Stimulated activated CD8-positive, alpha-beta memory T cell treated with anti-CD3 and anti-CD28 coated beads, Interleukin-15, amount 100 ng/mL, for 1 hour (primary cell): ENCODE results near the gene OR6Q1.
"Not testable (repeated sequence)": the region's sequence is repeated elsewhere in the genome, so short reads cannot be mapped to it uniquely, and the experiment has no call there.

Experiments
- DNase-seq: peaks from one replicate; pipeline ENCODE4 v3.0.0-alpha.2; 2020; ENCODE audit warnings: low read depth

OR6Q1 gene, protein sequence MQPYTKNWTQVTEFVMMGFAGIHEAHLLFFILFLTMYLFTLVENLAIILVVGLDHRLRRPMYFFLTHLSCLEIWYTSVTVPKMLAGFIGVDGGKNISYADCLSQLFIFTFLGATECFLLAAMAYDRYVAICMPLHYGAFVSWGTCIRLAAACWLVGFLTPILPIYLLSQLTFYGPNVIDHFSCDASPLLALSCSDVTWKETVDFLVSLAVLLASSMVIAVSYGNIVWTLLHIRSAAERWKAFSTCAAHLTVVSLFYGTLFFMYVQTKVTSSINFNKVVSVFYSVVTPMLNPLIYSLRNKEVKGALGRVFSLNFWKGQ

DNA sequence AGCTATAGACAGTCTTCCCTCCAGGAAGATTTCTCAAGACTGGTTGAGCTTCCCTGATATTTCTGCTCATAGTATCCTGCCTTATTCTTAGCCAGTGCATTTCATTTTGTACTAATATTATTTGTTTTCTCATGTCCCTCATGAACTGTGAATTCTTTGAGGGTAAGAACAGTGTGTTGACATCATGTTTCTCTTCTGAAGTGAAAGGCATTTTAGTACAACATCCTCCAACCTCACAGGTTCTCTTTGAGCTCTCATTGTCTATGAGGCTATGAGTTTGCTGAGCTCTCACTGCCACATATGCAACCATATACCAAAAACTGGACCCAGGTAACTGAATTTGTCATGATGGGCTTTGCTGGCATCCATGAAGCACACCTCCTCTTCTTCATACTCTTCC lies at the start of gene OR6Q1:
Gene OR6Q1, plus strand, starts transcription at position 301 of the 400 bp plus-strand sequence. Its CDS starts 0 bp downstream, at position 301.
- no peak for DNase-seq

DNA sequence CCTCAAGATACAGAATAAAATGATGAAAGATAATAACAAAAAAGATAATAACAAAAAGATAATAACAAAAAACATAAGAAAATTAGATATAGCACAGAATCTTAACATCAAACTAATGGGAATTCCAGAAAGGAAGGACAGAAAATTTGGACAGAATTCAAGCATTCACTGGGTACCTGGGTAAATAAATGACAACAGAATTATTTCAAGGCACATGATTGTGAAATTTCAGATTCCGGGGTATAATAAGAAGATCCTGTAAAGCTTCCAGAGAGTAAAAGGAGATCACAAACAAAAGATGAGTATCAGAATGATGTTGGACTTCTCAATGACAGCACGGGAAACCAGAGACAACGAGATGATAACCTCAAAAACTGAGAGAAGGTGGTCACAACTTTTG lies 49.2 kb upstream of the OR6Q1 start:
- no peak for DNase-seq

DNA sequence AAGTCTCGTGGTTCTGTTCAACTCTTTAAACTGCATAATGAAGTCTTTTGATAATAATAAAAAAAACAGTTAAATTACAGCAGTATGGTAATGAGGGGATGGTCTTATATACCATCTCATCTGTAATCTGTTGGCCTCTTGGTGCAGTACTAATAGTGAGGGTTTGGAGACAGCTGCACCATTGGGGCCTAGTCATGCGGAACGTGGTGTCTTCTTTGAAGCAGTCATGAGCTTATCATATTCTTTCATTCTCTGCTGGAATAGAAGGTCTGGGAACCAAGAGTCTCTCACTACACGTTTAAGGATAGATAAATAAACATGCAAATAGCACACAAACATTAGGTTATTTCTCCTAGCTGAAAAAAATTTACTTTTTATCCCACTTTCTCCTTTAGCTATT lies 48.0 kb upstream of the OR6Q1 start:
- DNase-seq = no peak

DNA sequence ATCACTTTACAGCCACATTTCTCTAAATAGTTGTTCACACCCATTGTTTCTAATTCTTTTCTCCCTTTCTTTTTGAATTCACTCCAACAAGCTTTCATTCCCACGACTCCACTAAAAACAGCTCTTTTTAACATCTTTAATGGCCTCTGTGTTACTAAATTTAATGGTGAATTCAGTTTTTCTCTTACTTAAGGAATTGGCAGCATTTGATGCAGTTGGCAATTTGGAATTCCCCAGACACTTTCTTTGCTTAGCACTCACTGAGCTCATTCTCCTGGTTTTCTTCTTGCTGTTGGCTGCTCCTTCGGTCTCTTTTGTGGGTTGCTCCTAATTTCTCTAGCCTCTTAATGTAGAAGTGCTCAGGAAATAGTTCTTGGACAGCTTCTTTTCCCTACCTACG lies 47.6 kb upstream of the OR6Q1 start:
- no peak for DNase-seq

DNA sequence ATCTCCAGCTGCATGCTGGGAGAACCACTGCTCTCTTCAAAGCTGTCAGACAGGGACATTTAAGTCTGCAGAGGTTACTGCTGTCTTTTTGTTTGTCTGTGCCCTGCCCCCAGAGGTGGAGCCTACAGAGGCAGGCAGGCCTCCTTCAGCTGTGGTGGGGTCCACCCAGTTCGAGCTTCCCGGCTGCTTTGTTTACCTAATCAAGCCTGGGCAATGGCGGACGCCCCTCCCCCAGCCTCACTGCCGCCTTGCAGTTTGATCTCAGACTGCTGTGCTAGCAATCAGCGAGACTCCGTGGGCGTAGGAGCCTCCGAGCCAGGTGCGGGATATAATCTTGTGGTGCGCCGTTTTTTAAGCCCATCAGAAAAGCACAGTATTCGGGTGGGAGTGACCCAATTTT lies 31.2 kb upstream of the OR6Q1 start:
- DNase-seq = not testable (repeated sequence)

DNA sequence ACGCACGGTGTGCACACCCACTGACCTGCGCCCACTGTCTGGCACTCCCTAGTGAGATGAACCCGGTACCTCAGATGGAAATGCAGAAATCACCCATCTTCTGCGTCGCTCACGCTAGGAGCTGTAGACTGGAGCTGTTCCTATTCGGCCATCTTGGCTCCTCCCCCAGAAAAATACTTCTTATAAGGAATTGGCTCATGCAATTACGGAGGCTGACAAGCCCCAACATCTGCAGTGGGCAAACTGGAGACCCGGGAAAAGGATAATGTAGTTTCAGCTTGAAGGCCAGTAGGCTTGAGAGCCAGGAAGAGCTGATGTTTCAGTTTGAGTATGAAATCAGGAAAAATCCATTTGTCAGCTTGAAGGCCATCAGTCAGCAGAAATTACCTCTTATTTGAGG lies 30.7 kb upstream of the OR6Q1 start:
- not testable (repeated sequence) for DNase-seq

DNA sequence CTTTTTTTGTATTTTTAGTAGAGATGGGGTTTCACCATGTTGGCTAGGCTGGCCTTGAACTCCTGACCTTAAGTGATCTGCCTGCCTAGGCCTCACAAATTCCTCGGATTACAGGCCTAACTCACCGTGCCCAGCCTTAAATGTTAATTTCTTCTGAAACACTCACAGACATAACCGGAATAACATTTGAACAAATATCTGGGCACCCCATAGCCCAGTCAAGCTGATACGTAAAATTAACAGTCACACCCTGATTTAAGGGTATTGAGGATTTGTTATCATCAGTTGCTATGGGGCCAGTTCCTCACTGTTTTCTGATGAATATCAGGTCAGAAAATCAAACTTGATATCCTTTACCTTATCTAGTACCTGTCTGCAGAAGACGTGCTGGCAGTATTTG lies 30.1 kb upstream of the OR6Q1 start:
- DNase-seq = no peak

DNA sequence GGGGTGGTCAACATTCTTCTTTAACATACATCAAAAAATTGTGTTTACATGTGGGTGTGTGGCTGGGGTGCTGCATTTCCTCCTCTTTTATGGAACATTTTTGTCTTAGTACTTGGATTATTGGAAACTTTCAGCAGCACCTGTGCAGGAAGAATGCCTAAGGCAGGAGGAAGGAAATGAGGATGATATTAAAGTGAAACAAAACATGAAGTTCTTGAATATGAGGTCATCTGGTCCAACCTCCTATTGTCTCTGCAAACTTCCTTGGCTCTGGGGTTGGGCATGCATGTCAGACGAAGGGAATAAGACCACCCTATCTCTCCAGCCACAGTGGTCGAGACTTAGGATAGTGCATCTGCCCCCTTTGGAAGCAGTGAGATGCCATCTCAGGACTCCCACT lies 27.7 kb upstream of the OR6Q1 start:
- no peak for DNase-seq

DNA sequence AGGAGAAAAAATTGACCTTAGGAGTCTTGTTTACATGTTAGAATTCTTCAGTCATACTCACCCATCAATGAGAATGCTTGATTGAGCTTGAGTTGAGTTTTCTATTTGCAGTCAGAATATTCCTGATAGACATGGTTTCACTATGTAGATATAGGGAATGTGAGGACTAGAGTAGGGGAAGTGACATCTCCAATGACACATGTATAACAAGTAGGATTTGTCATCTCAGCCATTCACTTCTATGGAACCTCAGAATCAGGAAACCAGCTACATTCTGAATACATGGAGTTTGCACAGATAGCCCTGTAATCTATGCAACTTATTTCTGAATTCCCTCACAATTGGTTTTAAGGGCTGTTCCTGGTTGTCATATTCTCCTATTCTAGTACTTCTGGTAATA lies 27.2 kb upstream of the OR6Q1 start:
- DNase-seq = no peak

DNA sequence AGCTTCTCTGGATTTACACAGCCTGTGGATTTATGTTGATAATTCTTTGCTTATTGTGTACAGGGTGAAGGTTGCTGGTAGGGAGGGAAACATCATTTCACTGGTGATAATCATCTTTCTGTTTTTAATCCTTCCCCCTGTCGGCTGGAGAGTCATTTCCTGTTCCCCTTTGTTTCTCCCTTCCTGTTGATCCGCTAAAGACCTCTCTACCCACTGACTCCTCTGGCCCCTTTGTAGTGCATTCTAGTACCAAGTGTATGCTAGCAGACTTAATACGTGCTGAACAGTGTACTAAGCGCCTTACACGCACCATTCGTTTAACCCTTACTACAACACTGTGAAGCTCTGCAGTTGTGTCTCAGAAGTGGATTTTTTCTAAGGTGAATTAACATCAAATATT lies 26.1 kb upstream of the OR6Q1 start:
- no peak for DNase-seq

DNA sequence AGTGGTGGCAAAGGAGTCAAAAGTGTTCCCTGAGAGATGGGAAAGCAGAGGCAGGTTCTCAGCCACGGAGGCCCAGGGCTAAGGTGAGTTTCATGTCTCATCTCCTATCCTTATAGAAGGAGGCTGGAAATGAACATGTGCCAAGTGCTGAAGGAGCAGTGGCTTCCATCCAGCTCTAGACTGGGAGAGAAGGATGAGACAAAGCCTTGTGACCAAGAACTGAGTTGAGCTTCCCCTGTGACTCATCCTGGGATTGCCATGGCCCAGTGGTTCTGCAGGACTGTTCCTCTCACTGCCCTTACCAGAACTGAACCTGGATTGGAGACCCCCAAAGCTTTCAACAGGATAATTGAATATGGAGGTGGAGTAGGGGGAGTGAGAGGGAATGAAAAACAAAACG lies 23.8 kb upstream of the OR6Q1 start:
- no peak for DNase-seq

DNA sequence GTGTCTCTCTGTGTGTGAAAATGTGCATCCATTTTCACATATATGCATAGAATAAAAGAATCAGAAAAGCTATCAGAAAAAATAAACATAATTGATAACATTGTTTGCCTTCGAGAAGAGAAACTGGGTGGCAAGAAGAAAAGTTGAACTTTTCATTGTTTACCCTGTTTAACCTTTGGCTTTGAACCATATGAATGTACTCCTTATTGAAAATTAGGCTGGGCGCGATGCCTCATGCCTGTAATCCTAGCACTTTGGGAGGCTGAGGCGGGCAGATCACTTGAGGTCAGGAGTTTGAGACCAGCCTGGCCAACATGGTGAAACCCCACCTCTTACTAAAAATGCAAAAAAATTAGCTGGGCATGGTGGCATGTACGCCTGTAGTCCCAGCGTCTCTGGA lies 19.0 kb upstream of the OR6Q1 start:
- no peak for DNase-seq

DNA sequence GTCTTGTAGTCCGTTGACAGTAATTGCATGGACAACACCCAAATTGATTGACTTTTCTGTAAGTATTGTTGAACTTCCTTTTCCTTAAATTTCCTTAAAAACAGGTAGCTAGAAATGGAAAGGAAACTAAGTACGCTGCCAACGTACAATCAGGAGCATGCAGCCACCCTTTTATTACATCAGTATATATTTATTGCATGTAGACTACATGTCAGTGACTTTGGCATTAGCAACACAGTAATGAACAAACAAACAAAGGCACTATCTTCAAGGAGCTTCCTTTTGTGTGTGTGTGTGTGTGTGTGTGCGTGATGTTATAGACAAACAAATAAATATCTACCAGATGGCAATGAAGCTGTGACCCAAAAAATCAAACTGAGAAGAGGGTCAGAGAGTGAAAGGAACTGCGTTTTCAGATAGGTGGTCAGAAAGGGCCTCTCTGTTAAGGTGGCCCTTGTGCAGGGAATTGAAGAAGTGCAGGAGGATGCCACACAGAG lies 7.3 kb upstream of the OR6Q1 start, which contains the start of gene OR9Q1:
Gene OR9Q1, plus strand, starts transcription at position 447 of the 497 bp plus-strand sequence. CDS start 155,564 bp downstream, outside the sequence.
- DNase-seq = no peak

DNA sequence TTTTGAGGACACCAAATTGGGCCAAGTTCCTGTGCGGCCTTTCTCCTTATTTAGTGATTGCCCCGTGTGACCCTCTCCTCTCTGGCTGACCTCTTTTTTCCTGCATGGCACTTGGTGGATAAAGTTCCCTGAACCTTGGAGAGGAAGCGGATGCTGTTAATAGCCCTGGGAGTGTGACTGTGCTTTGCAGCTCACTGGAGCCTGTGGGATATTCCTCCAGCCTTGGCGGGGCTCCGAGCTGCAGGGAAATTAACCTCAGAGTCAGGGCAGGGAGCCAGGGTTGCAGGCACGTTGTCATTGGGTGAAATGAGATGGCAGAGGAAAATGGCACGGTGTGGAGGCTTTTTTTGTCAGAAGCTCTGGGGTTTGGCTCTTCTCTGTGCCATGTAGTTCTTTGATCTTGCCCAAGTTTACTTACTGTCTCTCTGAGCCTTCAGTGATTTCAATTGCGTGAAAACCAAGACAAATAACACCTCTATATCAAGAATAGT lies 6.1 kb upstream of the OR6Q1 start:
- DNase-seq = no peak

DNA sequence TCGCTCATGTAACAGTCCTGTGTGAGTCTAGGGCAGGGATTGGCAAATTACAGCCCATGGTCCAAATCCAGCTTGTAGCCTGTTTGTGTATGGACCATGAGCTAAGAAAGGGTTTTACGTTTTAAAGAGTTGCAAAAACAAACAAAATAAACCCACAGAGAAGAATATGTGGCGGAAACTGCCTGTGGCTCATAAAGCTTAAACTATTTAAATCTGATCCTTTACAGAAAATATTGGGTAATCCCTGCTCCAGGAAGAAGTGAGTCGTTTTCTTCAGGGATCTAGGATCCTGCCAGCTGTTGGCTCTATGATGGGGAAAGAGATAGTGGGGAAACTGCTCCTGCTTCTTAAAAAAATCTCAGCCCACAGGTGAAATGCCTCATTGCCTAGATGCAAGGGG lies 3.4 kb upstream of the OR6Q1 start:
- DNase-seq = no peak

DNA sequence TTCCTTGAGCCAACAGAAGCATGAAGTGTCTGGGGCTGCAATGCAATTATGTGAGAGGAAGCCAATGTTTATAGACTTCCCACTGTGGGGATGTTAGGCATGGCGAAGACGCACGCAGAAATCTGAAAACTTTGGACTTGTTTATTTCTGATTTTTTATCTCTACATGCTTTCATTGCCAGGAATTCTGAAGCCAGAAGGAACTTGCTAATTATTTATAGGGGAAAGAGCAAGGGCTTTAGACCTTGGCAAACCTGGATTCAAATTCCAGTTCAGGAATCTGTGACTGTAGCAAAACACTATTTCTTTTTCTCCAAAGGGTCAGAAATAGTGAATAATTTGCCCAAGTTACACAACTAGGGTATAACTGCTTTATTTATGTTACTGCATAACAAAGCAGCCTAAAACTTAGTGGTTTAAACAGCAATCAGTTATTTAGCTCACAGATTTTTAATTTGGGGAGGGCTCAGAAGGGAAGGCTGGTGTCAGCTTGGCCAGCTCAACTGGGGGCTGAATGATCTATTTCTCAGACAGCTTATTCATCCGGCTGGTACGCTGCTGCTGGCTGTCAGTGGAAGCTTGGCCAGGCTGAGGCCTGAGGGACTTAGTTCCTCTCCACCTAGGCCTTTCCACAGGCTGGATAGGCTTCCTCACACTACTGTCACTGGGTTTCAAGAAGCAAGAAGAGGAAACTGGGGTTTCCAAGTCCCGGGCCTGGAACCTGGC lies 1.9 kb upstream of the OR6Q1 start:
- no peak for DNase-seq

DNA sequence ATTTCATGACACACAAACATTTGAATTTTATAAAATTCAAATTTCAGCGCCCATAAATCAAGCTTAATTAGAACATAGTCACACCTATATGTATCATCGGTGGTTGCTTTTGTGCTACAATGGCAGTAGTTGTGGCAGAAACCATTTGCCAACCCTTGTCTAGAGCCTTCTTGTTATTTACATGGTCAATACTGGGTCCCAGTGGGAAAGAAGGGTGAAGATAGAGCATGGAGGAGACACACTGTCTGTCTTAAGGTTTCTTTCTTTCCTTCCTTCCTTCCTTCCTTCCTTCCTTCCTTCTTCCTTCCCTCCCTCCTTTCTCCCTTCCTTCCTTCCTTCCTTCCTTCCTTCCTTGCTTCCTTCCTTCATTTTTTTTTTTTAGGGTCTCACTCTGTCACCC lies 3.7 kb downstream of the OR6Q1 start:
- DNase-seq = no peak

DNA sequence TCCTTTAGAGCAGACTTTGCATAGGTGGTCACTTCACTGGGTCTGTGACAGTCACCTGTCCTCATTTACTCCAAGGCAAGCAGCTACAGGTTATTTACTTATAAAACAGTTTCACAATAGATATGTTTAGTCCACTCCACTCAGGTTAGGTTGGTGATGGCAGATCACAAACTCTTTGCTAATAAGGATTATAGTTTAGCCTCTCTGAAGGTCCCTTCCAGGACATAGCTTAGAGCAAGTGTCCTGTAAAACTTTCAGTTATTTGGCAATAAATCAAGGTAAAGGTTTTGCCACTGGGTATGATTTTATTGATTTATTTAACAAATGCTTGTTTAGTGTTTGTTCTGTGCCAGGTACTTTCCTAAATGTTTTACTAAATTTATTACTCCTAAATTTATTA lies 8.8 kb downstream of the OR6Q1 start:
- DNase-seq = no peak

DNA sequence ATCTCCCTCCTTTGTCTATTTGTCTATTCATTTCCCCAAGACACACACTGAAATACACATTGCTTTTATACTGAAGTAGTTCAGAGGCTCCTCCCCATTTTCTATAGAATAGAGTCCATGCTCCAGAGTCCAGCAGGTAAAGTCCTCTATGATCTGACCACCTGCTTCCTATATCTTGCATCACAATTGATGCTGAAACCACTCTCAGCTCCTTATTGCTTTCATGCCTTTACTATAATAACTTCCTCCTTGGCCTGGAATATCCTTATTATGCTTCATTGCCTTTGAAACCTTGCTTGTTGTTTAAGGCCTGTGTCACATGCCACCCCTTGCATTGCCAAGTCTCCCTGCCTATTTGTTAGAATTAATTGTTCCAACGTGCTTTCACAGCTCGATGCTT lies 12.6 kb downstream of the OR6Q1 start:
- DNase-seq = no peak

DNA sequence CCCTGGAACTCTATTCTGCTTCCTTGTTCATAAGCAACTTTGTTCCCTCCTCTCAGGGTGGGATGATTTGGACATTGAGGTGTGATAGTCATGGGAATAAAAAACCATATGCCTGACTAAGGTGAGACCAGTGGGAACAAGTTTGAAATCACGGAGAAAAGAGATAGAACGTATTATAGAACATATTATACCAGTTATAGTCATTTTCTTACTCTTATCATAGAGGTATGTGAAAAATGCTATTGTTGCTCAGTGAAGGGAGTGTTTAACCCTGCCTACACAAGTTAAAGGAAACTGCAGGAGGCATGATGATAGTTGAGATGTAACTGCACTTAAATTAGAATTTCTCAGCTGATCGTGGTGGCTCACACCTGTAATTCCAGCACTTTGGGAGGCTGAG lies 15.5 kb downstream of the OR6Q1 start:
- no peak for DNase-seq

DNA sequence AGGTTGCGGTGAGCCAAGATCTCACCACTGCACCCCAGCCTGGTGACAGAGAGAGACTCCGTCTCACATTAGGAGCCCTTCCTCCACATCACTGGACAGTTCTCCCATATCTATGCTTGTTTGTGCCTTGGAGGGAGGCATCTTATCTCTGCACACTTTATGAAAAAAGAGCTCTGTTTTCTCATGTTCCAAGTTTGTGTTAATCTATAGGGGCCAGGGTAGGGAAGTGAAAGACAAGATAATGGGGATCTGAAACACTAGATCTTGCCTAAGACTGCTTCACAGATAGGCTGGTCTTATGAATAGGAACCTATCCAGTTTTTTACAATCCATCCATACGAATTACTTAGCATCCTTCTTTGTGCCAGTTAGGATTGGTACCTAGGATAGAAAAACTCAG lies 17.1 kb downstream of the OR6Q1 start:
- DNase-seq = no peak

DNA sequence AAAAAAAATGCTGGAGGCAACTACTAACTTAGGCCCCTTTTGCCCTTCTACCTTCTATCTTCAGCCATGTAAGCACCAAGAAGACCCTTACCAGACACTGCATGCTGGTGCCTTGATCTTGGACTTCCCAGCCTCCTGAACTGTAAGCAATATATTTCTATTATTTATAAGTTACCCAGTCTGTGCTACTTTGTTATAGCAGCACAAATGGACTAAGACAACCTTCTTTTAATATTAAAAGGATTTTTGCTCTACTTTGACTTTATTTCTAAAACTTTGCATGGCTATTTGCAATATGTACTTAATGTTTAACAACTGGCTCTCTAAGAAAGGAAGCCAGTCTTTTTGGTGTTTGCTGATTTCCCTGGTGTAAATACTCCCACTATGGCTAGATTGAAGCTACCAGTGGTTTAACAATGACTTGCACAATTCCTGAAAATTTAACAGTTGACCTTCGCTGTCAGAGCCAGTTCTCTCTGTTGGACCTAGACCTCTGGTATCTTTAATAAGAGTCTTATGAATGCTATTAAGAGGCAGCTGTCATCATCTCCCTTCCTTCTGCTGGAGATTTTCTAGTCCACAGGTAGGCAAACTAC lies 25.2 kb downstream of the OR6Q1 start:
- DNase-seq = no peak

DNA sequence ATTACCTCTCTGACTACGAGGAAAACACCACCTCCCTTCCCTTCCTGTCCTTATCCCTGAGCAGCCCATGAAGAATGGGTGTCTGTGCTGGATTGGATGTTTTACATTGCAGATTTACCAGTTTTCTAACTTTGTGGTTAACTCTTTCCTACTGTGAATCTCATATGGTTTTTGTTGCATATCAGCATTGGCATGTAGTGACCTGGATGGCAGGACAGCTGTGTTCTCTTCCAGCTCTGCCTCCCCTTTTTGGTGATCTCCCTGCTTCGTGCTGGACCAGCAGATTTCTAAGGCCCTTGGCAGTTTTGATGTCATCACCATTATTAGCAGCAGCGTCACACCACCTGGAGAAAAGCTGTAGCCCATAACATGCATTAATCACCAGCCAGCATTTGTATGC lies 26.7 kb downstream of the OR6Q1 start:
- no peak for DNase-seq
